HL-60 (cell line): ENCODE measurements around the gene NKAIN4. TPM values are rescaled to one million over a fixed set of nuclear protein-coding genes. Genes with fewer than 3 reads are reported as not detected.
A peak's percentile ranks its signal among the peaks of the same experiment; 100 is the strongest.

Experiments
- DNase-seq, 2 experiments: peaks; one replicate each; pipeline ENCODE4 v3.0.0-alpha.2; 2010 to 2020; ENCODE audit warnings: low read depth in 1 of 2, low spot score in 1 of 2
- H3K27ac ChIP-seq: fragments of 250-450 bp; sonication (Bioruptor Pico); replicated peaks from 2 replicates; pipeline ENCODE4 v1.5.1; 2020; ENCODE audit warnings: mild to moderate bottlenecking, moderate library complexity
- H3K27me3 ChIP-seq: fragments of 250-450 bp; sonication (Bioruptor Pico); 2 replicates; pipeline ENCODE4 v1.5.1; 2021; ENCODE audit warnings: mild to moderate bottlenecking, moderate library complexity; ENCODE audit not compliant: insufficient read depth, poor library complexity, severe bottlenecking
- H3K4me3 ChIP-seq: replicated peaks from 2 replicates; pipeline ENCODE4 v1.5.1; 2011; ENCODE audit warnings: mild to moderate bottlenecking, control low read depth, low read length; ENCODE audit not compliant: insufficient read depth
- CTCF ChIP-seq: IDR thresholded peaks from one replicate; pipeline ENCODE4 v1.5.1; 2011; ENCODE audit warnings: low read length, control low read depth, inconsistent platforms; ENCODE audit not compliant: insufficient read depth
- SPI1 ChIP-seq: IDR thresholded peaks from 2 replicates; pipeline ENCODE4 v1.6.1; 2012; ENCODE audit warnings: low read depth, mild to moderate bottlenecking, borderline replicate concordance
- microRNA-seq: library from miRNA; unstranded; fragments of <30 nt; microRNA quantifications from one replicate; pipeline ENCODE4, GENCODE V29; 2018
- TF ChIP-seq, protein P1 (sequence below): IDR thresholded peaks from 2 replicates; pipeline ENCODE4 v1.6.1; 2012; ENCODE audit warnings: low read depth; ENCODE audit not compliant: insufficient replicate concordance

NKAIN4 gene

GRCh38 chr20:63190828-63191227 lies 63.4 kb downstream of the NKAIN4 start:
- TF ChIP-seq SPI1 (no peak), CTCF (no peak)
- TF ChIP-seq, protein P1, sequence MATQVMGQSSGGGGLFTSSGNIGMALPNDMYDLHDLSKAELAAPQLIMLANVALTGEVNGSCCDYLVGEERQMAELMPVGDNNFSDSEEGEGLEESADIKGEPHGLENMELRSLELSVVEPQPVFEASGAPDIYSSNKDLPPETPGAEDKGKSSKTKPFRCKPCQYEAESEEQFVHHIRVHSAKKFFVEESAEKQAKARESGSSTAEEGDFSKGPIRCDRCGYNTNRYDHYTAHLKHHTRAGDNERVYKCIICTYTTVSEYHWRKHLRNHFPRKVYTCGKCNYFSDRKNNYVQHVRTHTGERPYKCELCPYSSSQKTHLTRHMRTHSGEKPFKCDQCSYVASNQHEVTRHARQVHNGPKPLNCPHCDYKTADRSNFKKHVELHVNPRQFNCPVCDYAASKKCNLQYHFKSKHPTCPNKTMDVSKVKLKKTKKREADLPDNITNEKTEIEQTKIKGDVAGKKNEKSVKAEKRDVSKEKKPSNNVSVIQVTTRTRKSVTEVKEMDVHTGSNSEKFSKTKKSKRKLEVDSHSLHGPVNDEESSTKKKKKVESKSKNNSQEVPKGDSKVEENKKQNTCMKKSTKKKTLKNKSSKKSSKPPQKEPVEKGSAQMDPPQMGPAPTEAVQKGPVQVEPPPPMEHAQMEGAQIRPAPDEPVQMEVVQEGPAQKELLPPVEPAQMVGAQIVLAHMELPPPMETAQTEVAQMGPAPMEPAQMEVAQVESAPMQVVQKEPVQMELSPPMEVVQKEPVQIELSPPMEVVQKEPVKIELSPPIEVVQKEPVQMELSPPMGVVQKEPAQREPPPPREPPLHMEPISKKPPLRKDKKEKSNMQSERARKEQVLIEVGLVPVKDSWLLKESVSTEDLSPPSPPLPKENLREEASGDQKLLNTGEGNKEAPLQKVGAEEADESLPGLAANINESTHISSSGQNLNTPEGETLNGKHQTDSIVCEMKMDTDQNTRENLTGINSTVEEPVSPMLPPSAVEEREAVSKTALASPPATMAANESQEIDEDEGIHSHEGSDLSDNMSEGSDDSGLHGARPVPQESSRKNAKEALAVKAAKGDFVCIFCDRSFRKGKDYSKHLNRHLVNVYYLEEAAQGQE: no peak
- no peak overlapping the region for H3K27ac ChIP-seq
- no peak overlapping the region for H3K4me3 ChIP-seq

More at GRCh38 chr20:63190828-63191227, 63.4 kb downstream of the NKAIN4 start:
- no peaks in the 10 kb centered on the region for H3K27me3 ChIP-seq
- DNase-seq: no peak

Small RNA genes lying within 50 kb of the gene (microRNA-seq; reads per million reads assigned to microRNA genes)
- gene MIR3196 (not detected), gene MIR4326 (8.4 reads per million, percentile 28 among the genes with 10 or more reads in this experiment)
